A549 (cell line): Measurements from ENCODE around the gene DTNA.

Experiments
- CBX8 ChIP-seq: fragments of 200-600 bp; sonication (generic); IDR thresholded peaks from 2 replicates; pipeline ENCODE4 v1.6.1; 2016
- CHD2 ChIP-seq: fragments of 150-350 bp; IDR thresholded peaks from 2 replicates; pipeline ENCODE4 v1.6.1; 2014; ENCODE audit warnings: low read length; ENCODE audit not compliant: partially characterized antibody
- CTCF ChIP-seq: fragments of >200 bp; sonication (Bioruptor Twin); formaldehyde crosslinking; IDR thresholded peaks from 3 replicates; pipeline ENCODE4 v1.5.1; 2016
- EHMT2 ChIP-seq: fragments of 200-600 bp; sonication (generic); IDR thresholded peaks from 2 replicates; pipeline ENCODE4 v1.6.1; 2016; ENCODE audit warnings: antibody characterized with exemption, low read depth, mild to moderate bottlenecking, moderate library complexity
- EP300 ChIP-seq, 2 experiments: fragments of >200 bp; sonication (Bioruptor Twin); formaldehyde crosslinking; IDR thresholded peaks; 2 replicates in 1 of 2; 3 replicates in 1 of 2; pipeline ENCODE4 v1.6.1; 2016 to 2017
- GATA3 ChIP-seq: IDR thresholded peaks from 2 replicates; pipeline ENCODE4 v1.6.1; 2012; ENCODE audit warnings: borderline replicate concordance
- NFE2L2 ChIP-seq: fragments of 150-350 bp; conservative IDR thresholded peaks from 2 replicates; pipeline ENCODE4 v1.6.1; 2014; ENCODE audit warnings: low read length
- POLR2A ChIP-seq: IDR thresholded peaks from 2 replicates; pipeline ENCODE4 v1.6.1; 2012; ENCODE audit warnings: mild to moderate bottlenecking, low read length
- RAD21 ChIP-seq, 2 experiments: fragments of >200 bp in 1 of 2; sonication (Bioruptor Twin) in 1 of 2; formaldehyde crosslinking in 1 of 2; IDR thresholded peaks in 1 of 2; conservative IDR thresholded peaks in 1 of 2; 2 replicates in 1 of 2; 3 replicates in 1 of 2; pipeline ENCODE4 v1.6.1; 2012 to 2018; ENCODE audit warnings: inconsistent platforms in 1 of 2
- RFX5 ChIP-seq: fragments of 450-650 bp; IDR thresholded peaks from 2 replicates; pipeline ENCODE4 v1.7.1; 2014; ENCODE audit warnings: antibody characterized with exemption, mild to moderate bottlenecking, moderate library complexity
- ZFP36 ChIP-seq: fragments of 450-650 bp; IDR thresholded peaks from 2 replicates; pipeline ENCODE4 v1.6.1; 2014; ENCODE audit warnings: borderline replicate concordance; ENCODE audit not compliant: partially characterized antibody

- TF ChIP-seq CBX8 (no peak), CTCF (no peak), NFE2L2 (no peak), POLR2A (no peak), CHD2 (no peak), ZFP36 (no peak), RFX5 (no peak), GATA3 (no peak), EHMT2 (no peak), RAD21 (conservative IDR thresholded peaks at IDR 0.05 in 1 of 2, IDR thresholded peaks at IDR 0.05 in 1 of 2) (no peak), EP300 (IDR thresholded peaks at IDR 0.05) (no peak)
Measured at GRCh38 chr18:34729740-34730355, 19.8 kb downstream of the DTNA start.
